ENCODE results near the gene TCF7L1.

TCF7L1 gene

DNA sequence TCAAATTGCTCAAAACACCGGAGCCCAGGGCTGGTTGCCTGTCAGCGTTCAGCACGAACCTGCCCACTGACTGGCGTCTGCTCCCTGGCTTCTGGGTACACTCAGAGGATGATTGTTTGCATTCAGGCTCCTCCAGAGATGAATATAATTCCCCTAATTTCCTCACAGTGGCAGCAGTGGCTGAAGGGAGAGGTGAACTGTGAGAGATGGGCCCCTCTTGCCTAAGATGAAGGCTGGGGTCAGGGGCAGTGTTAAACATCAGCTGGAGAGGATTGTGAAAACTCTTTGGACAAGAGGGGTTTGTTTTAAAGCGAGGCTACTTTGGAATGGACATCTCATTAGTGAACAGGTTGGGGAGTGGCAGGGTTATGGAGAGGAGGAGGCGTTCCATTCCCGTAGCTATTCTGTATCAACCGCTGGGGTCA, 31.0 kb downstream of the TCF7L1 start:
- no peak for ATAC-seq

DNA sequence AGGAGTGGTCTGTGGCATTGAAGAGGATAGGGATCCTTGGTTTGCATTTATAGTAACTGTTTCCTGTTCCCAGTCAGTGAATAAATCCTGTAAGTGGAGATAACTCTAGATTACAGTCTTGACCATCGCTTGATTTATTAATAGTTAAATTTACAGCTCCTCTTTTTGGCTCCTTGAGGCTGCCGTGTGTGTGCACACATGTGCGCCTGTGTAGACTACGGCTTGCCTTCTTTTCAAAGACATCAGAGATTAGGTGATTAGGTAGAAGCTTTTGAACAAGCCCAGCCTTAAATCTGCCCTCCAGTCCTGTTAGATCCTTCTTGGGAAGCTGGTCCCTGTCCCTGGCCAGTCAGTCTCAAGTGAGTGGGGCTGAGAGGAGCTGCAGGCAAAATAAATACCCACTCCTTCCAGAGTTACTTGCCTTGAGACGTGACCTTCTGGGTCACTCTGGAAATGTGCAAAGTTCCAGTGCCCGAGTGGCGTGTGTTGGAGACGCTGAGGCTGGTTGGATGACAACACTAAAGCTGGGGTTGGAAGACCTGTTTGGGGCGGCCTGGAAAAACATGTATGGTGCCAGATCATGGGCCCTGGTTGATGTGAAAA, 32.0 kb downstream of the TCF7L1 start:
- ATAC-seq, result no peak

DNA sequence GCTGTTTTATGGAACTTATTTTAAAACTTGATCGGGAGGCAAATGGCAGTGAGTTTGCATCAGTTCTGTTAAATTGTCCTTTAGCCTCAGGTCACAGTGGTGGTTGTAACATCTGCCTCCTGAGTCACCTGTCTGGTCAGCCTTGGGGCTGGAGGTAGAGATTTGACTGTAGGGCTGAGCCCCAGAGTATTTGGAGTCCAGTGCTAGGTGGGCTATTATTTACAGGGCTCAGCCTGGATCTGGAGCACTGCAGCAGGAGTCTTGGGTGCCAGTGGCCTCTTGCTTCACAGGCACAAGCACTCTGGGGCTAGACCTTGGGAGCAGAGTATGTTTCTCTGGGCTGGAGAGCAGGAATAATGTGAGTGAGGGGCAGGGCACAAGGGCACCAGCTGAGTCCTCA, 32.8 kb downstream of the TCF7L1 start:
- no peak for ATAC-seq

DNA sequence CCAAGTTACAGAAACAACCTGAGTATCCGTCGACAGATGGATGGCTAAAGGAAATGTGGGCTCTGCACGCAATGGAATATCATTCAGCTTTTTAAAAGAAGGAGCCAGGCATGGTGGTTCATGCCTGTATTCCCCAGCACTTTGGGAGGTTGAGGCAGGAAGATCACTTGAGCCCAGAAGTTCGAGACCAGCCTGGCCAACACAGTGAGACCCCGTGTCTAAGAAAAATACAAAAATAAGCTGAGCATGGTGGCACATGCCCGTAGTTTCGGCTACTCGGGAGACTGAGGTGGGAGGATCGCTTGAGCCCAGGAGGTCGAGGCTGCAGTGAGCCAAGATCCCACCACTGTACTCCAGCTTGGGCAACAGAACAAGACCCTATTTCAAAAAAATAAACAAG, 34.3 kb downstream of the TCF7L1 start:
- no peak for ATAC-seq

DNA sequence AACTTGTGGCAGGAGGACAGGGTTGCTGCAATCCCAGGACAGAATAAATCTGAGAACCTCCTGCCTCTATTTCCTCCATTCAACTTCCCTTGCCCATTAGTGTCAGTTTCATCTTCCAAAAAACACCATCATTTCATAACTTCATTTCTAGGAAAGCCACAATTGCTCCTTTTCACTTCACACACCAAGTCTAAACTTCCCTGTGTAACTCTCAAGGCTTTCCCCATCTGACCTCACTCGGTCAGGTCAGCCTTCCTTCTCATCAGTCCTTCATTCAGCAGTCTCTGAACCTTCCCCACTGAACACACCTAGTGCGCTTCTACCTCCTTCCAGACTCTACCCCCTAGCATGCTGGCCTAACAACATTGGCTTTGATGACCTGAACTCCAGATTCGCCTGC, 35.8 kb downstream of the TCF7L1 start:
- no peak for ATAC-seq

DNA sequence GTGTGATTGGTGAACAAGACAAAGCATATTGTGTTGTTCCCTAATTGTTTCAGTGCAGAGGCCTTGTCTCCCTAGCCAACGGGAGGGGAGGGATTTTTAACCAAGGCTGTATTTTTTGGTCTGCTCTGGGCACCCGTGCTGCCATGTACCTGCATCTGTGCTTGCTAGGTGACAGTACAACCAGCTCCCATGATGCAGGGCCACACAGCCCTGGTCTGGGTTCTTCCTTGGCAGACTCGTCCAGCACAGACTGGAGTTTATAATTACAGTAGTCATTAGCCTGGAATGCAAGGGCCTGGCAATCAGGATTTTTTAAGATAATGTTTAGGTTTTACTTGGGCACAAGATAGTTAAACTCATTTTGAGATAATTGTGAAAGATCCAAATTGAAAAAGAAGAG, 36.4 kb downstream of the TCF7L1 start:
- ATAC-seq, result no peak

DNA sequence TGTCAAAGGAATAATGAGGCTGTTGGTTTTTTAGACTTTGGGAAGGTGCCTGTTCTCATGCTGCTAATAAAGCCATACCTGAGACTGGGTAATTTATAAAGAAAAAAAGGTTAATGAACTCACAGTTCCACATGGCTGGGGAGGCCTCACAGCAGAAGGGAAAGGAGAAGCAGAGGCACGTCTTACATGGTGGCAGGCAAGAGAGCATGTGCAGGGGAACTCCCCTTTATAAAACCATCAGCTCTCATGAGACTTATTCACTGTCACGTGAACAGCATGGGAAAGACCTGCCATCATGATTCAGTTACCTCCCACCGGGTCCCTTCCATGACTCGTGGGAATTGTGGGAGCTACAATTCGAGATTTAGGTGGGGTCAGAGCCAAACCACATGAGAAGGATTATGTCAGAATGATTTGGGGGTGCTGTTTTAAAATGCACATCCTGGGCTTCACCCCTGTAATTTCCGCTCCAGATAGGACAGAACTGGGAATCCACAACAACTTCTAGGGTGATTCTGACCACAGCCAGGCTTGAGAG, 37.8 kb downstream of the TCF7L1 start:
- ATAC-seq, result no peak

DNA sequence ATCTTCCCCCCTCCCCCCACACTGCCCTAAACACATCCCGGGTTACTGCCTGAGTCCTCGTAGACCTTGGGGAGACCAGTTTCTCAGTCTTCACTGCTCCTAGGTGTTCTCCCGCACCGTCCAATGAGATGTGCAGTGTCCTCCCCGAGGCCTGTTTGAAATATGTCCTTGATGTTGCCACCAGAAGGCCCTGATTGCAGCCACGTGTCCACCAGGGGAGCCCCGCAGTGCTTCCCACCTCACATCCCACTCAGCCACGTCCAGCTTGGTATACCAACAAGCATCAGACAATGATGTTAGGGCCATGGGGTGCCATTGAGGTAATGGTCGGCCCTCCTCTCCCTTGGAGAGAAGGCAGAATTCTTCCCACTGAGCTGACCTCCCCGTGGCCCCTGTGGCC, 38.7 kb downstream of the TCF7L1 start:
- ATAC-seq, result no peak

DNA sequence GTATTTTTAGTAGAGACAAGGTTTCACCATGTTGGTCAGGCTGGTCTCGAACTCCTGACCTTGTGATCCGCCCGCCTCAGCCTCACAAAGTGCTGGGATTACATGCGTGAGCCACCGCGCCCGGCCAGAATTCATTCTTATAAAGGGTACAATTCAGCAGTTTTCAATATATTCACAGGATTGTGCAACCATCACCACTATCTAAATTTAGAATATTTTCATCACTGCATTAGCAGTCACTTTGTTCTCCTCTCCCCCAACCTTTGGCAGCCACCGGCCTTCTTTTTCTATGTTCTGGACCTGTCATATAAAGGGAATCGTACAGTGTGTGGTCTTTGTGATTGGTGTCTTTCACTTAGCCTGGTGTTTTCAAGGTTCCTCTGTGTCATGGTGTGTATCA, 40.7 kb downstream of the TCF7L1 start:
- no peak for ATAC-seq

DNA sequence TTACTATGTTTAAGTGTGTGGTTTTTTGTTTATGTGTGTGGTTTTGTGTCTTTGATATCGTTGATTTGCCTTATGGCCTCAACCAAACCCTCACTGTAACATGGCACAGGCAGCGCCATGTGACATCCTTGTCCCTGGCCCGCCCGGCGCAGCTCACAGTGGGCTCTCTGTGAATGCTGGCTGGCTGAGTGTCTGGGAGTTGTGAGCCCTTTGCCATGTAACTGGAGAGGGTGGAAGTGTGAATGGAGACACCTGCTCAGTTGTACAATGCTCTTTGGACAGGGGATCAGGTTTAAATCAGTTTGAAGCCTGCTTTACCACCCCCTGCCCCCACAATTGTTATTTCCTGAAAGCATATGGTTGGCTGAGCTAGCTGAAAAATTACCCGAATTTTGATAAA, 41.8 kb downstream of the TCF7L1 start:
- ATAC-seq, result no peak

DNA sequence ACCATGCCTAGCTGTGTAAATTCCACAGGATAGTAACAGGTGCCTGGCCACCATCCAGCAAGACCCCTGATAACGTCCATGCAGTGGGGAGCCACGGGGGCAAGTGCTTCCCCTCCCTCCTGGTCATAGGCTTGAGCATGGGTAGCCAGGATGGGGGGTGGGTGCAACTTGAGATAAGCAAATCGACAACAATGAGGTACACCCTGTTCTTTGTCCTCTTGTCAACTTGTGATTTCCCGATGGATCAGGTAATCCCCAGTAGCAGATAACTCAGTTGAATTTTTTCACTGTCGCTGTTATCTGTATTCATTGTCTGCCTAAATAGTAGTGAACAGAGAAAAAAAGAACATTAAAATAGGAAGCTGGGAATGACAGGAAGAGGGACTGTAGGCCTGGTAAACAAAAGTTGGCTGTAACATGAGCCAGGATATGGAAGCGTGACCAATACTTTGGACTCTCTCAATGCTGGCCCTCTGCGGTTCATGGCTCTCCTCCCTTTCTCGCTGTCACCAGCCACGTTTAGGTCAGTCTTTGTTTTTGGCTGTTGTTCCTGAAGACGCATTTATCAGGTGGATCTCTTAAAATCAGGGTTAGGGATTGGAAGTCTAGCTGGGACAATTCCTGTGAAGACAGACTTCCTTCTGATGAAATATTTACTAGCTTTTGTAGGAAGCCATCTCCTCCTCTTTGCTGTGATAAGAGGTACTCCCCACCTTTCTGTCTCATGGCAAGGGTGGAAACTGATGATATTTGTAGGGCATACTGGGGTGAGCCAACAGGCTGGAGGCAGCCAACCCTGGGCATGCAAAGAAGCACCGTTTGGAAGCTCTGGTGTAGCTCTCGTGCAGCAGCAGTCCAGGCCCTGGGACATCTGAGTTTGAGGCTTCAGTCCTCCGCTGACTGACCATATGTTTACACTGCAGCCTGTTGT, 42.4 kb downstream of the TCF7L1 start:
- ATAC-seq, result no peak

DNA sequence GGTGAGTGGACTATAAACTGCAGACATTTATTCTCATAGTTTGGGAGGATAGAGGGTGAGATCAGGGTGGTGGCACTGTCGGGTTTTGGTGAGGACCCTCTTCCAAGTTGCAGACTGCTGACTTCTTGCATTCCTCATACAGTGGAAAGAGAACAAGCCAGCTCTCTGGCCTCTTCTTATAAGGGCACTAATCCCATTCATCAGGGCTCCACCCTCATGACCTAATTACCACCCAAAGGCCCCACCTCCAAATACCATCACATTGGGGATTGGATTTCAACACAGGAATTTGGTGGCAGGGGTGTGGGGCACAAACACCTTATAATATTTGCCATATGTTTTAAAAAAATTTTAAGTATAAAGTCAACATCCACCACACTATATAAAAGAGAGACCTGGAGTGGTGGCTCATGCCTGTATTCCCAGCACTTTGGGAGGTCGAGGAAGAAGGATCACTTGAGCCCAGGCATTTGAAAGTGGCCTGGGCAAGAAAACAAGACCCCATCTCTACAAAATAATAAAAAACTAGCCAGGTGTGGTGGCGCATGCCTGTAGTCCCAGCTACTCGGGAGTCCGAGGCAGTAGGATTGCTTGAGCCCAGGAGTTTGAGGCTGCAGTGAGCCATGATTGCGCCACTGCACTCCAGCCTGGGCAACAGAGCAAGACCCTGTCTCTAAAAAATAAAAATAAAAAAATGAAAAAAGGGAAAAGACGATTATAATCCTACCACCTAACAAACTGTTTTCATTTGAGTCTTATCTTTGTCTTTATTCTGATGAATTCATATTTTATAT, 44.0 kb downstream of the TCF7L1 start:
- no peak for ATAC-seq

DNA sequence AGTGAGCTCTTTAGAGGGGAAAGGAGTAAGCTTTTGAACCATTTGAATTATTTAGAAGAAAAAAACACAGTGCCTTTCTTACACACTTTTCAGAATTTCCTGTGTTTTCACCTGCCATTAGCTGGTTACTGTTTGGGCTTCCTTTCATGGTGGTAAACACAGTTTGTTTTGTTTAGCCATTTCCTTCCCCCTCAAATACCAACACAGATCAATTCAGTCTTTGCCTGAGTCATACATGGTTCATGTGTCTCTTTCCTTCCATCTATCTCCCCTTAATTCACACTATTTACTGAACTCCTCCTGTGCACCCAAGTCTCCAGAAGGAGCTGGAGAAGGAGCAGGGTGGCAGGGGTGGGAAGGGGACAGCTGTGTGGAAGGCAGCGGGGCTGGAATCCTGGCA, 45.0 kb downstream of the TCF7L1 start:
- ATAC-seq, result no peak

DNA sequence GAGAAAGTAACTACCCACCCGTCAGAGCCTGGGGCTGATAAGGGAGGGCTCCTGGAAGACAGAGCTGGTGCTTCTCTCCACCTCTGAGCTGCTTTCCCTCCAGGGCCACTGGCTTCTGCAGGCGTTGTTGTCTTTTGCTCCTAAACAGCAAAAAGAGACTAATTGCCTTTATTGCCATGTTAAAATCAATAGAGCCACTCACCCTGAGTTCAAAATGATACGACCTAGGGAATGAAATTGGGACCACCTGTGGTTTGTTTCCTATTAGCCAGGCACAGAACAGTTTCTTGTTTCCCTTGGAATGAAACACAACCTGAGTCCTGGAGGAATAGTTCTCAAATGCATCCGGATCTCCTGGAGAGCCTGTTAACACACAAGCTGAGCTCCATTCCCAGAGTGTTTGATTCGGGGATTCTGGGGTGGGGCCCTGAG, 45.8 kb downstream of the TCF7L1 start:
- ATAC-seq, result no peak

DNA sequence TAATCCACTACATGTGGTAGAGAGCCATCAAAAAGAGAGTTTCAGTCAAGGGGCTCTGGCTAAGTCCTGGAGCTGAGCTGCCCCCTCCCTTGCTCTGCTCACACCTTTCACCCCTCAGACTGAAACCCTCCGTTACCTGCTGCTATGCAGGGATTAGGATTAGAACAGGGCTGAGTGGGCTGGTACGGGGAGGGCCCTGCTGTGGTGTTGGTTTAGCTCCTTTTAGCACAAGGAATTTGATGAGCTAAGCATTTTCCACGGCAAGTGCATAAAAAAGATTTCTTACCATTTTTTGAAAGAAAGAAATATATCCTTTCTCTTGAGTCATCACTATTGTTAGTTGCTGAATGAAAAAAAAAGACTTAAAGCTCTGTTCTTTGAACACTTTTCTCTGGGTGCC, 46.3 kb downstream of the TCF7L1 start:
- no peak for ATAC-seq

DNA sequence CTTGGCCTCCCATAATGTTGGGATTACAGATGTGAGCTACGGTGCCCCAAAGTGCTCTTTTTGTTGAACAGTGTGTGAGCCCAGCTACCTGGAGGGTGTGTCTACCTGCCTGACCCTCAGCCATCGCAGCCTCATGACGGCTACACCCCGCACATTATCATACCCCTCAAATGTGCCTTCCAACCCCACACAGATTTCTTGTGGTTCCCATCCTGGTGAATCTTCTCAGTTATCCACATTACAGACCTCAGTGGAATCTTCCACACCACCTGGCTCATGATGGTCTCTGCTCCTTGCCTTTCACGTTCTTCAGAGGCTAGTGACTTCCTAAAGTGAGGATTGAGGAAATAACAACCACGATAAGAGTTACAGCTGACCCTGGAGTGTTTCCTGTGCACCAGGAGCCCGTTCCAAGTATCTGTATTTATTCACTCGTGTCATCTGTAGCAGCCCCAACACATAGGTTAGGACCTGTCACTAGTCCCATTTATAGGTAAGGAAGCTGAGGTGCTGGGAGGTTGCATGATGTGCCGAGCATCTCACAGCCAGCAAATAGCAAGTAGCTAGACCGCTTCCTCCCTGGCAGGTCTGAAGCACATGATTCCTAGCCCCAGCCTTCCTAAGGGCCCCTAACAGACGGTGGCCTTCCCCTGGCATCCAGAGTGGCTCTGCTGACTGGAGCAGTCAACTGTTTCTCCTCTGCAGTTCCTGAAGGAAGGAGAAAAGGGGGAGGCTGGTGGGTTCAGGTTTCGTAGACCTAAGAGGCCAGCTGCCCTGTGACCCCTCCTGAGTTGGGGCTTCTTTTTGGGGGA, 47.3 kb downstream of the TCF7L1 start:
- no peak for ATAC-seq

DNA sequence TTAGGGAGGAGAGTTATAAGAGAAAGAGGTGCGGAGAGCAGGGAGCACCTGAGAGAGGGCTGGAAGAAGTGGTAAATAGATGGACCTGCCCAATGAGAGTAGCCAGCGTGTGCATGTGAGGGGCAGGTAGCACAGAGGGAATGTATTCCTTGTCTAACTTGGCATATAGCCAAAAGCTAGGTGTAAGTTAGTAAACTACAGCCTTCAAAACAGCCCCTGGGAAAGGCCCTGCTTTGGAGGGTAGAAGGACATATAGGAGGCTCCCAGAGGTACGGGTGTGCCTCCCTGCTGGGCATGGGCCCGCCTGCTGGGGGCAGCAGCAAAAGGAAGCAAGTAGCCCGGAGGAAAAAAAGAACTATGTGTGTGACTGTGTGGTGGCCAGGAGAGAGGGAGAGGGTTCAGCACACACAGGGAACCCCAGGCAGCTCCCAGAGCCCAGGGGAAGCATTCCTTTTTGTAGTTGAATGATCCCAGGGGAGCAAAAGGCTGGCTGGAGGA, 48.0 kb downstream of the TCF7L1 start:
- ATAC-seq, result no peak

DNA sequence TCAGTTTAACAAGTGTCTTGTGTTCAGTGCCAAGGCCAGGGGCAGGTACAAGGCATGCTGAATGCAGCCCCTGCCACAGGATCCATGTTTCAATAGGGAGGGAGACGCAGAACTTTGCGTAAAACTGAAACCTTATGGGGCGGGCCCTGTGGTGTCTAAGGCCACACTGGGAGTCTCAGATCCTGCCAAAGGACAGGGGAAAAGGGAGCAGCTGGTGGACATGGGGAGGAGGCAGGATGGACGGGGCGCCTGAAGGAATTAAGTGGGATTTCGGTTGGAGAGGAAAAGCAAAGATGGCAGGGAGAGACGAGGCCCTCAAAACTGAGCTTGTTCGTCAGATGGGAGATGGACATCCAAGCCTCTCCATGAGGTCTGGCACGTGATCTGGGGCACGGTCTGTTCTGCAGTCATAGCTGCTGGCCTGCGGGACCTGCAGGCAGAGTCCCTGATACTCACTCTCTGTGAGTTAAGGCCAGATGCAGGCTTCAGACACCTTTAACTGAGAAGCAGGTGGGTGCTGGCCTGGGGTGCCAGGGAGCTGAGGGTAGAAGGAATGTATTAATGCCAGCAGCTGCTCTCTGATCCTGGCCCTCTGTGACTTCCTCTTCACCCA, 48.8 kb downstream of the TCF7L1 start:
- ATAC-seq, result no peak

DNA sequence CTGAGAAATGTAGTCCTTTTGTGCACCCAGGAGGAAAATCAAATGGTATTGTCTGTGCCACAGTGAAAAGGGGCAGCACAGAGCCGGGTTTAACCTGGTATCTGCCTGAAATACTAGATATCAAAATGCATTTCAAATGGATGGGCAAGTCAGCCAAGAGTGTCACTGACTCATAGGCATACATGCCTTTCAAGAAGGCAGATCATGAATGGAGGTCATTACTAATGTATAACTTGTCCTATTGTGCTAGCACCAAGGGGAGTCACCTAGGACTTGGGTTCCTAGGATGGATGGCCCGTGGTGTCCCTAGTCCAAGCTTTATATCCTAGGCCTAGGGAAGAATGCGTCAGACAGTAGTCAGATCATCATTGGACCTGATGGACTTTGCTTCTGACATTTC, 49.9 kb downstream of the TCF7L1 start:
- no peak for ATAC-seq

DNA sequence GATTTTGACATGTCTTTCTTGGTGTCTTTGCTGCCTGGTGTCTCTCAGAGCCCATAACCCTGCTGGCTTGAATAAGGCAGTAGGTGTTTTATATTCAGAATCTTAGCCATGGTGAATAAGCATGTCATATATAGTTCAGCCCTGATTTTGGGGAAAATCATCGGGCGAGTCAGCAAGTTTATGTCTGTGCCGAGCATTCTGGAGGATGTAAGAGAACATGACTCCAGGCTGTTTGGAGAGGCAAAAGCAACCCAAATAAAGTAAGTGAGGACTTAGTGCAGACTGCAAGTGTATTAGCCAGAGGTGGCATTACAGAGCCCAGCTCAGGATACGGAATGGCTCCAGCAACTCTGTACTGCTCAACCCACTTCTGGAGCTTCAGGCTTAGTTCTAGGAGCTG, 50.3 kb downstream of the TCF7L1 start:
- no peak for ATAC-seq

DNA sequence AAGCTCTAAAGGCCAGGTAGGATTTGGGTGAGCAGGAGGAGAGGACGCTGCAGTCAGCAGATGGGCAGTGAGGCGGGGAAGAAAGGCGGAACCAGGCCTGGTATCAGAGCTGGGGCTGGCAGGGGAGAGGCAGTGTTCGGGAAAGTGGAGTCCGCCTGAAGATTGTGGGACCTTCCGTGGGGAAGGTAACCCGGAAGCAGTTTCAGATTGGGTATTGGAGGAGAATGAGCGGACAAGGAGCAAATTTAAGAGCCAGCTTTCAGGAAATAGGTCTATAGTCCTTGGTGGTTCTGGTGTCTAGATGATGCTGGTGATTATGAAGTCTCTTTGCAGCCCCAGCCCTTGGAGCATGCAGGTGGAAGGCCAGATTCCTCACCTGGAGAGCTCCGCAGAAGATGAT, 51.0 kb downstream of the TCF7L1 start:
- no peak for ATAC-seq

DNA sequence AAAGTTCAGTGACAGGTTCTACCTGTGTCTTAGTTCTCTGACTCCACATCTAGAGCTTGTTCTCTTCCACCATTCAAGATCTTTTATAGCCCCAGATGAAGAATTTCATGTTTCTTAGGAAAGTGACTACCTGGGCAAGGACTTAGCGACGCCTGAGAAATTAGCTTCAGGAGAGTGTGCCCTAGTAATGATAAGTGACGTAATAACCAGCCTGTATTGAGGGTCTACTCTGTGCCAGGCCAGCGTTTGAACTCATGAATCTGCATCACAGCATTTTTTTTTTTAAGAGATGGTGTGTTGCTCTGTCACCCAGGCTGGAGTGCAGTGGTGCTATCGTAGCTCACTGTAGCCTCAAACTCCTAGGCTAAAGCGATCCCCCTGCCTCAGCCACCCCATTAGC, 51.8 kb downstream of the TCF7L1 start:
- no peak for ATAC-seq
